NCI-H1092 (cell line): ENCODE data around the gene DMBX1.

Source experiments
- DNase-seq: peaks from one replicate; lab custom pipeline; 2025; lab: John Stamatoyannopoulos, UW

The DMBX1 gene

DNA sequence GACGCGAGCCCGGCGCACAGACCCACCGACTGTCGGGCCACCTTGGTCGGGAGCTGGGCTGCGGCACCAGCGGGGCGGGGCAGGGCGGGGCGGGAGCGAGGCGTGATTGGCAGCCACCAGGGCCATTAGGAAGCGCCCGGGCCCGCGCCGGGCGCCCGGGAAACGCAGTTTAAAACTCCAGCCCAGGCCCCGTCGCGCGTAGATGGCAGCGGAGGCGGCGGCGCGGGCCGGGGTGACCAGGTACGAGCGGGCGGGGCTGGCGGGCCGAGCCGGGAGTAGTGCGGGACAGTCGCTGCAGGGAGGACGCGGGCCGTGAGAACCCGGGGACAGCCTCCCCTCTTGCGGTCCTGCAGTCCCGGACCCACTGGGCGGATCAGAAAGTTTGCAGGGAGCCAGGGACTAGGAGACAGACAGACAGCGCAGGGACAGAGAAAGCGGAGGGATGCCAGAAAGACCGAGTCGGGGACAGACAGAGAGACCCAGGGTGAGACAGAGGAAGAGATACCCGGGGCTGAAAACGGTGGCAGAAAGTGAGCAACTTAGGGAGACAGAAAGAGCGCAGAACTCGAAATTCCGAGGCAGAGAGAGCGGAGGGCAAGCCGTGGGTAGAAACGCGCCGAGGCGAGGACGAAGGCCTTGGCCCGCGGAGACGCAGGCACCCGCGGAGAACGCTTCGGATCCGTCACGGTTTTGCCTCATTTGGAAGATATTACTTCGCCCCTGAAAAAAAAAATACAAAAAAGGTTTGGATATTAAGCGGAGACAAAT lies at the start of gene DMBX1:
DMBX1 (plus strand) TSS at position 199 of the 768 bp plus-strand sequence. CDS start 17,175 bp downstream, outside the sequence.
- DNase-seq, result no peak

DNA sequence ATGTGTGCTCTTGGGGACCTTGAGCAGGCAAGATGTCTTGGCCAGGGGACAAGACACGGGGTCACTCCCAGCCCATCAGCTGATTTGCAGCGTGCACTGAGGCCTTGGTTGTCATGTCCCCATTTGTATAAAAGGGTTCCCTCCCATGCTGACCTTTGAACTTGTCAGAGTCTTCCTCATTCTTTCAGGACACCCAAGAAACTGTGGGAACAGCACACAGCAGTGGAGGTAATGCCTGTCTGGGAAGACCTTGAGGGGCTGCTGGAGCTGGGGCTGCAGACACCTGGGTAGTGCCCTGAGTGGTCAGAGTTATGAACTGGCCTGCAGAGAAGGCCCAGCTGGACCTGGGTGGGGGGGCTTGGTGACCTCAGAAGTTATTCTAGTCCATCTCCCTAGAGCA lies 49.2 kb upstream of the DMBX1 start:
- no peak for DNase-seq

DNA sequence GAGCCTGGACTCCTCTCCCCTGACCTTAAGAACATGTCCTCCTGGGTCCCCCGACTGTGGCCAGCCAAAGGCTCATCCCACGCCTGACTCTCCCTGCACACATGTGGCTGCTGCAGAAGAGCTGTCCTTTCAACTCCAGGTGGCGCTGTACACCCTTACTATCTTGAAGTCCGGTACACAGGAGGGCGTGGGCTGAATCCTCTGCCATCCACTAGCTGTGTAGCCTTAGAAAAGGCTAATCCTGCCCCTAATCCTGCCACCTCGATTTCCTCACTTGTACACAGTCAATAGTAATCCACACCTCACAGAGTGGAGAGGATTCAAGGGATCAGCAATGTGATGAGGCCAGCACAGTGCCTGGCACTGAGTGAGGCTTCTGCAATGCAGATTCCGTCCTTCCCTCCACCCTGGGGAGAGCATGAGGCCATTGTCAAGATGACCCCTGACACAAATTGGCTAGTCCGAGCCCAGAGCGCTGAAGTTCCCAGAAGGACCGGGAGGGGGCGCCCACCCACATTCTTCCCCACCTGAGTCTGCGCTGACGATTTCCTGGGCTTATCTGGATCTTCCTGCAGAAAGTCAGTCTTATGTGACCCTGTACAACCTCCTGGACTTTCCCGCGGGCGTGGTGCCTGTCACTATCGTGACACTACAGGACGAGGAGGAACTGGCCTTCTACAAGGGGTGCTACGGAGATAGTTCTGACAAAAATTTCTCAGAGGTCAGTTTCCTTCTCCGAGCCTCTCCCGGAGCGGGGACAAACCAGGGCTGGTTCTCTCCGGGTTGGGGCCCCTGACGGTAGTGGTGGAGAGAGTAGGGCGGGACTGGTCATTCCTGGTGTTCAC lies 47.1 kb upstream of the DMBX1 start:
- DNase-seq, result peak; percentile 29

DNA sequence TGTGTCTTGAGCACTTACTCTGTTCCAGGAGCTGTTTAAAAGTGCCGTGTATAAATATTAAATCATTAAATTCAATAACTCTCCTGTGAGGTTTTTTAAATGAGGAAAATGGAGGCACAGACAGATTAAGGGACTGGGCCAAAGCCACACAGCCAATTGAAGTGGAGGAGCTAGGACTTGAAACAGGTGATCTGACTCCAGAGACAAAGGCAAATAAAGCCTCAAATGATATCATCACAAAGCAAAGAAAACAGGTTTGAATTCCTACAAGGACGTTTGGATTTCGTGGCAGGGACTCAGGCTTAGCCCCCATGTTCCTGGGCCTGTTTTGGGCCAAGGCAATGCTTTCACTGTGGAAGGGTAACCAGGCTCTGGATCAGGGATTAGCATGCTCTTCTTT lies 45.2 kb upstream of the DMBX1 start:
- no peak for DNase-seq

DNA sequence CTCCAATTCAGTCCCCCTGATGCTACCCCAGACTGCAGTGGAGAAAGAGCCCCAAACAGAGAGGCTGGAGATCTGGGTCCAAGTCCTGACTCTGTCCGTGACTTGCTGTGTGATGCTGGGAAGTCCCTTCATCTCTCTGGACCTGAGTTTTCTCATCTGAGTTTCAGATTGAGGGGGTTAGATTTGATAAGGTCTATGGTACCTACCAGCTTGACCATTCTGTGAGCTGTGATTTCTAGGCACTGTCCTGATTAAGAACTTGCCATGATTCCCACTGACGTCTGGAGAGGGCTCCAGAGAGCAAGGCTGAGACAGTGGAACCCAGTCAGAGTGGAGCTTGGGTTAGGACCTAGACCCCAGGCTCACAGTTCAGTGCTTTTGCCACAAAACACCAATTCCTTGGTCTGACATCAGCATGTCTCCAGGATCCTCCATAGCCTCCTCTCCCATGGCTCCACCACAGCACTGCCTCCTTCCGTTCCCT lies 43.8 kb upstream of the DMBX1 start:
- no peak for DNase-seq

DNA sequence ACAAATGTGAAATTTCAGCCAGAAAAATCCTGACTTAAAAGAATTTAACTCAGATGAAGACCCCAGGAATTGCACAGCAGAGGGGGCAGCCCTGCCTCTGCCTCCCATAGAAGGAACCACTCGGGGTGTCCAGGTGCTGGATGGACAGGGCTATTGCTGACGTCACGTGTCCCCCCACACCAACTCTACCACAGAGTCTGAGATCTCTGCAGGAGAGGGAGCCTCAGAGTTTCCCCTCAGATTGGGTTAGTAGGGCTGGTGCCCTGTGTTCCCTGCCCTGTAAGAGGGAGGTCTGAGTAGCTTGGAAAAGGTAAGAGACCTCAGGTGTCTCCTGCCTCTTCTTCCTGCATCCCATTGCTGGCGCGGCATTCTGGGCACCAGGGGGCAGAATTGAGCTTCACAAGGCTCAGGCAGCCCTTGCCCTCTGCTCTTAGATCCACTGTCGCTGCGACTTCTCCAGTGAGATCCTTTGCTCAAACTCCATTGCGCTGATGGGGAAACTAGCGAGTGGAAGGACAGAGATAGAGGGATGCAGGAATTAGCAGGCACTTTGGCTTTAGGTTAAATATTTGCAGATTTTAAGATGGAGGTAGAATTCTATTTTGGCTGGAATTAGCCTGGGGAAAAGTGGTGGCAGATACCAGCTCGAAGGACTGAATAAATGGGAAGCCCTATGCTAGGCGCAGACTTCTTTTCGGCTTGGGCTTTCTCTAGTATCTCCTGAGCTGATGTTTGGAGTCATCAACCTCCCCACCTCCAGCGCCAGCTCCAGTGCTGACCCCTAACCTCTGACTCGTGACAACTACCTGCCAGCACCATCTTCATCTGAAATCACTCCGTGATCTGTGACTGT lies 42.8 kb upstream of the DMBX1 start:
- peak; percentile 34 for DNase-seq

DNA sequence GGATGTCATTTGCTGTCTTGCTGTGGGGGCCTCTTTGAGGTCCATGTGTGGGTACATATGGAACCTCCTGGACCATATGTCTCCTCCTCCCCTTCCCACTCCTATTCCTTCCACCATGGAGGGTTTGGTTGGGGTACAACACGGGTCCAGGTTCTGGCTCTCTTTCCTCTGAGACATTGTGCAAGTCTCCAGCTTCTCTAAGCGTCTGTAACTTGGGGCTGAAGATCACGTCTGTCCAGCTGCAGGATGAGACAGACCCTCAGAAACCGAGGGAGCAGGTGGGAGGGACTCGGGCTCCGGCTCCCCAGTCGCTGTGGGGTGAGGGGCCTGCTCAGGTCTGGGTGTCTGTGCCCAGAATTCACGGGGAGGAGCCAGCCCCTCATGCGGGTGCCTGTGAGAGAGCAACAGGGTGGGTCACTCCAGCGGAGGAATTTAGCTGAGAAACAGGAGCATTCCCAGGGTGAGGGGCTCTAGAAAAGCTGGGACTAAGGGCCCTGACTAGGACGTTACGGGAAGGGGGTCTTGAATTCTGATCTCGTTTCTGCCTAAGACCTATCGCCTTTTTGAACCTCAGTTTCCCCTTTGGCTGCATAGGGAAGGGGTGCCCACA lies 42.0 kb upstream of the DMBX1 start:
- no peak for DNase-seq

DNA sequence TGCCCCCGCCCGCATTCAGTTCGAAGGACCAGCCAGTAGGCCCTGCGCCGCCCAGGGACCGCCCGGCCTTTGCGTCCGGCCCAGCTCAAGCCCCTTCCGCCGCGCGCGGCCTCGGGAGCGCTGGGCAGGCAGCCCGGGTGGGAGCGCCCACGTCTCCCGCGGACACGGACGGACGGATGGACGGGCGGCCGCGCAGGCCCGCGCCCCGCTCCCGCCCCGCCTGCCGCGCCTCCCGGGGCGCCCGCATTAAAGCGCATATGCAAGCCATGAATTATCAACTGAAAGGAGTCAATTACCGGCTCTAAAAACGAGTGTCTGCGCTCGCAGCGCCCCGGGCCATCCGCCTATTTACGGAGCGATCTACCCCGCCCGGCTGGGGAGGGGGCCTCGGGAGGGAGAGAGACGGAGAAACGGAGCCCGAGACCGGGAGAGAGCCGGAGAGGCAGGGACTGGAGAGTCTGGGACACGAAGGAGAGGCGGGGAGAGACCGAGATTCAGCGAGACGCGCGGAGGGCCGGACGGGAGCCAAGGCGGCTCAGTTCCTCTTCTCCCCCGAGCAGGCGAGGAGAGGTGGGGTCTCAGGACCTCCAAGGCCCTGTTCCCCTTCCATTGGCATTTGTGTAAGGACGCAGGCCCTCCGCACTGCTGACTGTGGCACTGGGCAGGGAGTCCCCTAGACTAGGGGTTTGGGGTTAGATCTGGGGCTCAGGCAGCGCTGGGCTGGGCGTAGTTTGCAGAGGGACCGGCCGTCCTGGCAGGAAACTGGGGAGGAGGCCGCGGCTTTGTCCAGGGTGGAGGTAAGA lies 41.3 kb upstream of the DMBX1 start:
- no peak for DNase-seq

DNA sequence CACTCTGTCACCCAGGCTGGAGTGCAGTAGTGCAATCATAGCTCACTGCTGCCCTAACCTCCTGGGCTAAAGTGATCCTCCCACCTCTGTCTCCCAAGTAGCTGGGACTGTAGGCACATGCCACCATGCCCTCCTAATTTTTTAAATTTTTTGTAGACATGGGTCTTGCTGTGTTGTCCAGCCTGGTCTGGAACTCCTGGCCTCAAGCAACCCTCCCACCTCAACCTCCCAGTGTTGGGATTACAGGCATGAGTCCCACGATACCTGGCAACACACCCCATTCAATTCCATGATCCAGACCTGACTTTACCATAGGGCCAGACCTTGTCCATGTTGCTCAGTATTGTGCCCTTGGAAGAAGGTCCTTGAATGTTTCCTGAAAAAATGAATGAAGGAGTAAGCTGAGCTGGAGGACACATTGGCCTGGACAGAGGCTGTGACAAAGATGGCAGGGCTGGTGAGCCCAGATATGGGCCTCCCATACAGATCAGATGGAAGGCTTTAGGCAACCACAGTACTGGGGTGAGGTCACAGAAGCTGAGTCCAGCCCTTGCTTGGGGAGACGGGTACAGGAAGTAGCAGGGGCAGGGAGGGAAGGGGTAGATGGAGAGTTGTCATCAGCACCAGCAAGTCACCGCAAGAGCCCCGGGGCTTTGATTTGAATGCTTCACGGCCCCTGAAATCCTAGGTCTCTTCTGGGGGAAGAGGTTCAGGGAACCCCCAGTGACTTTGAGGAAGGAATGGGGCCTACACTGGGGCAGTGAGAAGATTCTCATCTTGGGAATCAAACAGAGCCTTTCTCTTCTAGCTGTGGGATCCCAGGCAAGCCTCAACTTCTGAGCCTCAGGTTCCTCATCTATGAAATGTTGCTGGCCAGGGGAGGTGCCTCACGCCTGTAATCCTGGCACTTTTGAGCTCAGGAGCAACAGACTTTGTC lies 40.1 kb upstream of the DMBX1 start:
- no peak for DNase-seq

DNA sequence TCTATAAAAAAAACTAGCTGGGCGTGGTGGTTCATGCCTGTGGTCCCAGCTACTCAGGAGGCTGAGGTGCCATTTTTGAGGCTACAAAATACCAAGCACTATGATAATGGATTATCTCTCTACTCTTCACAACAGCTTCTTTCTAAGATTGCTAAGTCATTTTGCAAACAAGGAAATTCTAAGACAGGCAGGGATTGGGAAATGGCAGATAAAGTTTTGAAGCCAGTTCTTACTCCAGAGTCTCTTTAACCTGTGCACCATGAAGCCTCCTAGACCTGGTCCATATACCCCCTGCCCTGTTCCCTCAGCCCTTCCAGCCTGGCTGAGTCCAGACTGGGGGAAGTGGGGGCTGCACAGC lies 39.5 kb upstream of the DMBX1 start:
- DNase-seq, result no peak

DNA sequence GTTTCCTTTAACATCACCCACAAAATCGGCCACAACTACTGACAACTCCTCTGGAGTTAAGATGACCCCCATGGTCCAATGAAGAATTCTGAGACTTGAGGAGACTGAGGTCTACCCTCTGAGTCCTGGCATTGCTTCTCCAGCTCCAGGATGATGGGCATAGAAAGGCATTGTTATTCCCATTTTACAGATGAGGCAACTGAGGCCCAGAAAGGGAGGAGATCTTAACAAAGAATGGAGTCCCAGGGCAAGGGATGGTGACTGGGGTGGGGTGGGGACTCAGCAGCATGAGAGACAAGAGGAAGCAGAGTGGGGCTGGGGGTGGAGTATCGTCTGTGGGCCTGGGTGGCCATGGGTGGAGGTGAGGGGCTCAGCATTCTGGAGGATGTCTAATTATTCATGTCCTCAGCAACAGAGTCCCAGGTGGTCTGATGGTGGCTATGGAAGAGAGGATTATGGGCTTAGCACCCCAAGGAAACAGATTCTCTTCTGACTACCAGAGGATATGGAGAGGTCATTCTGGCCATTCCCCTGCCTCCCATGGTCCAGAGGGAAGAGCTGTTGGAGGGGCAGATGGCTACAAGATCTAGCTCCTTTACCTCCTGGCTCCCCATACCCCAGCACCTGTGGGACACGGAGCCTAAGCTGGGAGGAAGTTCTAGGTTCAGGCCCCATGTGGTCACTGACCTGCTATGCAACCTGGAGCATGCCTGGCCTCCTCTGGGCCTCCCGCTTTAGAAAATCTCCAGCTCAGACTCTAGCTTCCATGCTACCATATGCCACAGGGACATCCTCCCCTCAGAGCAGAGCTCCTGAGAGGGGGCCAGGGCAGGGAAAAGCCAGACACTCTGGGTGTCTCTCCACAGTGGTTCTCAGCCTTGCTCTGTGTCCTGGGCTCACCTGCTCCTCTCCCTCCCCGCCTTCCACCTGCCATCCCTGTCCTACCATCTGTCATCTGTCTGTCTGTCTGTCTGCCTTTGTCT lies 37.4 kb upstream of the DMBX1 start:
- DNase-seq, result no peak

DNA sequence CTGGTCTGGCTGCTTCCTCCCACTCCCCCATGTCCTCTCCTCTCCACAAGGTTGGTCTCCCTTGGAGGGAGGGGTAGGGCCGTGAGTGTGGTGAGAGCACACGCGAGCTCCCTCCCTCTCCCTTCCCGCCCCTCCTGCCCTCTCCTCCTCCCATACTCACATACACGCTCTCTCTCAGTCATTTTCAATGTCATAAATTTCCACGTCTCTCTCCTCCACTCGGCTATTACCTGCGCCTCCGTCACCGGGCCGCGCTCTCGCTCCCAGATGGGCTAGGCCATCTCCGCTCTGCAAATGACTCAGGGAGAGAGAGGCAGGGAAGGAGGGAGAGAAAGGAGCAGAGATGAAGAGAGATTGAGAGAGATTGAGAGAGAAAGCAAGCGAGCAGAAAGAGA lies 36.7 kb upstream of the DMBX1 start:
- DNase-seq, result no peak

DNA sequence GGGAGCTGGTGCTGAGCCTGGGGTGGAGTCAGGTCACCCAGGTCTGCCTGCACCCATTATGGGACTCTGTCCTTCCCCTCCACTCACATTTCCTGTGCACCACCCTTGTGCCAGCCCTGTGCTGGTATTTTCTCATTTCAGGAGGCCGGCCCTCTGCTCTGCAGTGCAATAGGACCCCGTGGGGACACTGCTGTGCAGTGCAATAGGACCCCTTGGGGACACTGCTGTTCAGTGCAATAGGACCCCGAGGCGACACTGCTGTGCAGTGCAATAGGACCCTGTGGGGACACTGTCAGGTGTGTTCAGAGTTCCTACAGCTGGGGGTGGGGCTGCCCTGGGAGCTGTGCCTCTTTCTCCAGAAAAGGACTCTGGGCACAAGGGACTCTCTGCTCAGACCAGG lies 36.2 kb upstream of the DMBX1 start:
- DNase-seq, result no peak

DNA sequence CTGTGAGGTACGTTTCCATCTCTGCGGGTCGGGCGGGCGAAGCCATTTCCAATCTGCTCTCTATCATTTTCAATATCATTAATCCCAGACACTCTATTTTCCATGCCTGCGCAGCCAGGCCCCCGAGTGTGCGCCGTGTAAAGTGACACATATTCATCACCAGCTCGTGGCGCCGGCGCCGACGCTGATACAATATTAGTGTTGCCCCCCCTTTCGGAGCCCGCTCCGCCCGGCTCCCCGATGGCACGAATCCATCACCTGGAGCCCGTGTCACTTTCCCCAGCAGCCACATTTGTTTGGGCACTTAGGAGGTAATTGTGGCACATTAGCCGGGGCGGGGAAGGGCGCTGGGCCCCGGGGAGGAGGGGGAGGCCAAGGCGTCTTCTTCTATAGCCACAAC lies 33.7 kb upstream of the DMBX1 start:
- DNase-seq, result no peak

DNA sequence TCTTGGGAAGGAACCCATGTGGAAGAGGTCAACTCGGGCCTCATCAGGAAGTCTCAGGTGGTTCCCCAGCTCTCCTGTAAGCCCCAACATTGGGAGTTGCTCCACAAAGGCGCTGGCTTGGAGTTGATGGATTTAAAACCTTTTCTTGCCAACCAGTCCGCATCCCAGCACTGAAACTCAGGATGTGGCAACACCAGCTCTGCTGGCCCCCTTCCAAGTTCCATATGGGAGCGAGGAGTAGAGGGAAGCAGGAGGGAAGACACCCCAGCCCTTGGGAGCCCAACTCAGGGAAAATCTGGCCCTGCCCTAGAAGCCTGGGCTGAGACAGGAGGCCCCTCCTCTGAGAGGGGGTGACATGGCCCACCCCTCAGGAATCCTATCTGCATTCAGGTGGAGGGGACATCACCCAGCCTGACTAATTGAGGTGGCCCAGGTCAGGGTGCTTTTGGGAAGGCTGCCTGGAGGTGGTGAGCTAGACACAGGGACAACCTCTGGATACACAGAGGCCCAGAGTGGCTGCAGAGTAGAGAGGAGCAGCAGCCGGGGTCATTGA lies 33.1 kb upstream of the DMBX1 start:
- no peak for DNase-seq

DNA sequence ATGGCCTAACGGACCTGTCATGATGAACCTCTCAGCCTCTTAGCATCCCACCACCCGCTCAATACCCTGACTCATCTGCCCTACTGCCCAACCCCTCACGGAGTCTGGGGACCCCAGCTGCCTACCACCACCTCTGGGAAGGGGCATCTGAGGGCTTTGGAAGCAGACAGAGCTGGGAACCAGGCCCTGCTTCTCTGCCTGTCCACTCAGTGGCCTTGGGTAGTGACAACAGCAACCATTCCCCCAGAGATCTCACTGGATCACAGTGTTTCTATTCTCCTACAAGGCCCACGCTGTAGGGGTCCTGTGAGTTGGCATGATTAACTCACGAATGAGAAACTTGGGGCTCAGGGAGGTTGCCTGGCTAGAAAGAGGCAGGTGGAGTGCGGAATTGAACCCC lies 32.5 kb upstream of the DMBX1 start:
- DNase-seq, result no peak

DNA sequence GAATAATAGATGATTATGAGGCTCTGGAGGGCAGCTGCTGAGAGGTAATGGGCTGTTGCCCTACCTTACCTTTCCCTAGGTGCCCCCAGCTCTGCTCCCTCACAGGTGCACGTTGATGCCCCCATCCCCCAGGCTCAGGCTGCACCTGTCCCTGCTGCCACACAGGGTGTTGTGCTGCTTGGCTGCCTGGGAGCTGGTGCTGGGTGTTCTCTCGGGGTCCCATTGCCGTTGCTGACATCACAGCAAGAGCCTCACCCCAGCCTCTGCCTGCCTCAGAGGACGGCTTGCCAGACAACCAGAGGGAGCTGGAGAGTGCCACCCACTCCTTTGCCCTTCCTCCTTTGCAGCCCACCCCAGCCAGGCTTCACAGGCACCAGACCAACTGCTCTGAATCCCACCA lies 31.4 kb upstream of the DMBX1 start:
- DNase-seq, result no peak

DNA sequence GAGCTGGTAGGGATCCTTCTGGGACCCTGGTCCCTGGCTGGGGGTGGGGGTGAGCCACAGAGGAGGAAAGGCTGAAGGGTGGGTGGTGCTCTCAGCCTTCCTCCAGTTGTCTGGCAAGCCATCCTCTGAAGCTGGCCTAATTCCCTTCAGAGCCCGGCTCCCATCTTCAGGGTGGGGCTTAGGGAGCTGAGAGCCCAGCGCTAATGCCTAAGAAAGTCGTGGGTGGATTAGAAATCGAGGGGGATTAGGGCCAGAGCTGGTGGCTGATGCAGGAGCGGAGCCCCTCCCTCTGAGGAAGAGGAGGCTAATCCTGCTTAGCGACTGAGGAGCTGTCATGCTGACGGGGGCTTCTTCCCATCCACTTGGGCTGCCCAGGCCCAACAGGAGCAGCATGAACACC lies 30.8 kb upstream of the DMBX1 start:
- DNase-seq, result no peak
